Measurements from ENCODE around the gene CALN1. TPM values are rescaled to one million over a fixed set of nuclear protein-coding genes. Genes with fewer than 3 reads are reported as not detected.

CALN1 gene
- total and polyA plus RNA-seq, 7 donors = under 0.01 TPM; not detected in 5

- DNase-seq = no peak
- Histone ChIP-seq H3K9me3 (peaks cover 0 to 7% (median 0%) of the 10 kb centered on the region in 4 donors), H3K27me3 (no peaks in the 10 kb centered on the region), H3K36me3 (no peaks in the 10 kb centered on the region), H3K4me1 (no peaks in the 10 kb centered on the region), H3K27ac (no peak overlapping the region), H3K4me3 (no peak overlapping the region)
- TF ChIP-seq POLR2A (IDR thresholded peaks at IDR 0.05) = no peak
- TF ChIP-seq CTCF (IDR thresholded peaks at IDR 0.05) = no peak
- 57 to 71% methylated on average over 1 of the region's 1 CpG for WGBS, 2 donors
- intact Hi-C loops (cut with DNase I) = no loop called here
These were observed 349.5 kb downstream of the CALN1 start for GRCh38 chr7:72062666-72063065.

- Histone ChIP-seq H3K4me1 (no peaks in the 10 kb centered on the region), H3K4me3 (no peak overlapping the region), H3K27ac (no peak overlapping the region), H3K36me3 (no peaks in the 10 kb centered on the region), H3K27me3 (no peaks in the 10 kb centered on the region), H3K9me3 (peaks cover 0 to 7% (median 0%) of the 10 kb centered on the region in 4 donors)
- no peak for TF ChIP-seq POLR2A (IDR thresholded peaks at IDR 0.05)
- TF ChIP-seq EP300 (IDR thresholded peaks at IDR 0.05) = no peak
- no peak for TF ChIP-seq CTCF (IDR thresholded peaks at IDR 0.05)
- no peak for TF ChIP-seq POLR2AphosphoS5 (IDR thresholded peaks at IDR 0.05)
- DNase-seq = no peak
- intact Hi-C loops (cut with DNase I) = no loop called here
- 51 to 75% methylated on average over 3 of the region's 3 CpGs for WGBS, 2 donors
These were observed 352.2 kb downstream of the CALN1 start for GRCh38 chr7:72059925-72060324.

- intact Hi-C loops (cut with DNase I) = no loop called here
These were observed 353.6 kb downstream of the CALN1 start for GRCh38 chr7:72058579-72058978.

GRCh38 chr7:72057796-72058195 is 354.3 kb downstream of the CALN1 start:
- Histone ChIP-seq H3K36me3 (no peaks in the 10 kb centered on the region), H3K27ac (no peak overlapping the region), H3K27me3 (no peaks in the 10 kb centered on the region), H3K4me1 (no peaks in the 10 kb centered on the region), H3K9me3 (peaks cover 0 to 9% (median 0%) of the 10 kb centered on the region in 4 donors), H3K4me3 (no peak overlapping the region)
- 60 to 78% methylated on average over 11 of the region's 11 CpGs for WGBS, 2 donors
- DNase-seq = no peak
- TF ChIP-seq POLR2A (IDR thresholded peaks at IDR 0.05) (no peak), EP300 (IDR thresholded peaks at IDR 0.05) (no peak), POLR2AphosphoS5 (IDR thresholded peaks at IDR 0.05) (no peak), CTCF (IDR thresholded peaks at IDR 0.05) (no peak)
- intact Hi-C loops (cut with DNase I) = no loop called here

More at GRCh38 chr7:72058579-72058978, 353.6 kb downstream of the CALN1 start:
- H3K27me3 ChIP-seq = no peaks in the 10 kb centered on the region
- peak; percentile 68 for DNase-seq
- H3K4me1 ChIP-seq = no peaks in the 10 kb centered on the region
- TF ChIP-seq EP300 (IDR thresholded peaks at IDR 0.05) (no peak), POLR2AphosphoS5 (IDR thresholded peaks at IDR 0.05) (no peak), POLR2A (IDR thresholded peaks at IDR 0.05) (no peak), CTCF (IDR thresholded peaks at IDR 0.05) (no peak)
- 46 to 75% methylated on average over 8 of the region's 8 CpGs for WGBS, 2 donors
- H3K36me3 ChIP-seq = no peaks in the 10 kb centered on the region
- H3K27ac ChIP-seq = no peak overlapping the region
- H3K4me3 ChIP-seq = no peak overlapping the region
- peaks cover 0 to 9% (median 0%) of the 10 kb centered on the region in 4 donors for H3K9me3 ChIP-seq

- intact Hi-C loops (cut with DNase I) = no loop called here
- no peaks in the 10 kb centered on the region for H3K4me1 ChIP-seq
- no peak for DNase-seq
- H3K27me3 ChIP-seq = no peaks in the 10 kb centered on the region
- TF ChIP-seq POLR2A (IDR thresholded peaks at IDR 0.05) = no peak
- TF ChIP-seq EP300 (IDR thresholded peaks at IDR 0.05) = no peak
- no peak for TF ChIP-seq CTCF (IDR thresholded peaks at IDR 0.05)
- H3K9me3 ChIP-seq = peaks cover 0 to 9% (median 0%) of the 10 kb centered on the region in 4 donors
- 90 to 95% methylated on average over 2 of the region's 2 CpGs for WGBS, 2 donors
- H3K4me3 ChIP-seq = no peak overlapping the region
- no peaks in the 10 kb centered on the region for H3K36me3 ChIP-seq
- H3K27ac ChIP-seq = no peak overlapping the region
These were observed 354.9 kb downstream of the CALN1 start for GRCh38 chr7:72057231-72057630.
